Peyer's patch (tissue), 4 donors: ENCODE data around the gene CNOT8. TPM values are rescaled to one million over a fixed set of nuclear protein-coding genes. Genes with fewer than 3 reads are reported as not detected.
A peak's percentile ranks its signal among the peaks of the same experiment; 100 is the strongest.
"Not testable (repeated sequence)": the region's sequence is repeated elsewhere in the genome, so short reads cannot be mapped to it uniquely, and the experiment has no call there.

Experiments
- DNase-seq, 3 donors: peaks; one replicate each; pipeline ENCODE4 v3.0.0-alpha.2; 2017 to 2019
- H3K27ac ChIP-seq, 4 donors: fragments of 200-600 bp; sonication (generic); one replicate each; pipeline ENCODE4 v1.5.1; 2016 to 2019
- H3K27me3 ChIP-seq, 2 donors: fragments of 200-600 bp; sonication (generic); one replicate each; pipeline ENCODE4 v1.5.1; 2019
- H3K36me3 ChIP-seq, 3 donors: fragments of 200-600 bp; sonication (generic); one replicate each; pipeline ENCODE4 v1.5.1; 2016 to 2019
- H3K4me1 ChIP-seq, 4 donors: fragments of 200-600 bp; sonication (generic); one replicate each; pipeline ENCODE4 v1.5.1; 2016 to 2019
- H3K4me3 ChIP-seq, 4 donors: fragments of 200-600 bp; sonication (generic); 1 replicate in 3 of 4; 2 replicates in 1 of 4; pipeline ENCODE4 v1.5.1; 2016 to 2019; ENCODE audit warnings: mild to moderate bottlenecking in 1 of 4
- H3K9me3 ChIP-seq, 4 donors: fragments of 200-600 bp; sonication (generic); one replicate each; pipeline ENCODE4 v1.5.1; 2016 to 2019; ENCODE audit warnings: mild to moderate bottlenecking in 1 of 4
- CTCF ChIP-seq, 6 experiments: fragments of 450-650 bp in 4 of 6; fragments of 200-600 bp in 2 of 6; sonication (generic) in 1 of 6; IDR thresholded peaks; one replicate each; pipeline ENCODE4 v1.5.1; 2017 to 2019; ENCODE audit warnings: antibody characterized with exemption in 6 of 6, mild to moderate bottlenecking in 3 of 6, moderate library complexity in 1 of 6
- POLR2A ChIP-seq, 2 donors: fragments of 450-650 bp; IDR thresholded peaks; one replicate each; pipeline ENCODE4 v1.5.1; 2017; ENCODE audit warnings: antibody characterized with exemption in 2 of 2, mild to moderate bottlenecking in 2 of 2, moderate library complexity in 2 of 2
- total RNA-seq, 4 donors: library from RNA; depleted of rRNA; stranded (reverse); fragments of >200 nt; gene quantifications; one replicate each; pipeline ENCODE4 v1.1.0, GENCODE V29; 2016

Gene CNOT8
- total RNA-seq, 4 donors from 2014 or later: 36.9 to 88.3 (median 56.8) TPM

- no peak for TF ChIP-seq POLR2A (IDR thresholded peaks at IDR 0.05)
- no peaks in the 10 kb centered on the region for H3K27me3 ChIP-seq
- H3K27ac ChIP-seq: no peak overlapping the region
These were observed 38.9 kb upstream of the CNOT8 start for GRCh38 chr5:154819546-154819945.

GRCh38 chr5:154820383-154820782, 38.0 kb upstream of the CNOT8 start:
- peaks cover 0 to 65% (median 0%) of the 10 kb centered on the region in 3 donors for H3K36me3 ChIP-seq
- no peaks in the 10 kb centered on the region for H3K4me1 ChIP-seq
- no peak for DNase-seq
- H3K4me3 ChIP-seq: no peak overlapping the region
- TF ChIP-seq CTCF (IDR thresholded peaks at IDR 0.05) (no peak), POLR2A (IDR thresholded peaks at IDR 0.05) (no peak)
- no peaks in the 10 kb centered on the region for H3K9me3 ChIP-seq
- no peak overlapping the region for H3K27ac ChIP-seq
- H3K27me3 ChIP-seq: no peaks in the 10 kb centered on the region

More at GRCh38 chr5:154819546-154819945, 38.9 kb upstream of the CNOT8 start:
- H3K36me3 ChIP-seq: peaks cover 0 to 72% (median 0%) of the 10 kb centered on the region in 3 donors
- H3K9me3 ChIP-seq: no peaks in the 10 kb centered on the region
- no peak overlapping the region for H3K4me3 ChIP-seq
- no peak for DNase-seq
- H3K4me1 ChIP-seq: no peaks in the 10 kb centered on the region

DNA sequence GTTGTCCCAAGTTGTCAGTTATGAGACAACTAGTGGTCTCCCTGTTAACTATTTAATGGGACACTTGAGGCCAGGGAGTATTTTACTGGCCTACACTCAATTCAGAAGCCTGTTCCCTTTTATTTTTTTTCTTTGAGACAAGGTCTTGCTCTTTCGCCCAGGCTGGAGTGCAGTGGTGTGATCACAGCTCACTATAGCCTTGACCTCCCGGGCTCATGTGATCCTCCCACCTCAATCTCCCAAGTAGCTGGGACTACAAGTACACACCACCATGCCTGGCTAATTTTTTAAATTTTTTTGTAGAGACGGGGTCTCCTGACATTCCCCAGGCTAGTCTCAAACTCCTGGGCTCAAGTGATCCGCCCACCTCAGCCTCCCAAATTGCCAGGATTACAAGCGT, 35.5 kb upstream of the CNOT8 start:
- H3K27me3 ChIP-seq, H3K27ac ChIP-seq, H3K4me3 ChIP-seq, H3K9me3 ChIP-seq, H3K4me1 ChIP-seq, DNase-seq: not testable (repeated sequence)
- H3K36me3 ChIP-seq: peaks cover 0 to 48% (median 0%) of the 10 kb centered on the region in 3 donors

- Histone ChIP-seq H3K4me1 (no peaks in the 10 kb centered on the region), H3K9me3 (no peaks in the 10 kb centered on the region), H3K27ac (no peak overlapping the region), H3K36me3 (peaks cover 0 to 47% (median 0%) of the 10 kb centered on the region in 3 donors), H3K27me3 (no peaks in the 10 kb centered on the region), H3K4me3 (no peak overlapping the region)
- TF ChIP-seq CTCF (IDR thresholded peaks at IDR 0.05) (no peak), POLR2A (IDR thresholded peaks at IDR 0.05) (no peak)
- DNase-seq: no peak
These were observed 34.8 kb upstream of the CNOT8 start for GRCh38 chr5:154823605-154824004.

GRCh38 chr5:154824070-154824469, 34.4 kb upstream of the CNOT8 start:
- H3K4me3 ChIP-seq: no peak overlapping the region
- no peak overlapping the region for H3K27ac ChIP-seq
- H3K4me1 ChIP-seq: no peaks in the 10 kb centered on the region
- H3K36me3 ChIP-seq: peaks cover 0 to 47% (median 0%) of the 10 kb centered on the region in 3 donors
- H3K27me3 ChIP-seq: no peaks in the 10 kb centered on the region
- no peak for DNase-seq
- no peaks in the 10 kb centered on the region for H3K9me3 ChIP-seq
- TF ChIP-seq CTCF (IDR thresholded peaks at IDR 0.05) (no peak), POLR2A (IDR thresholded peaks at IDR 0.05) (no peak)

- TF ChIP-seq POLR2A (IDR thresholded peaks at IDR 0.05): no peak
- no peak for TF ChIP-seq CTCF (IDR thresholded peaks at IDR 0.05)
- Histone ChIP-seq H3K9me3 (no peaks in the 10 kb centered on the region), H3K27ac (peak overlapping the region in 2 of 4 donors; percentile 72 to 78), H3K36me3 (peaks cover 0 to 12% (median 0%) of the 10 kb centered on the region in 3 donors), H3K27me3 (no peaks in the 10 kb centered on the region), H3K4me1 (peaks cover 0 to 11% (median 0%) of the 10 kb centered on the region in 4 donors), H3K4me3 (no peak overlapping the region)
- no peak for DNase-seq
These were observed 29.2 kb upstream of the CNOT8 start for GRCh38 chr5:154829181-154829588.
